K562 treated with DMSO at 1 percent for 24 hours (cell line): Measurements from ENCODE around the gene PEPD. TPM values are rescaled to one million over a fixed set of nuclear protein-coding genes. Genes with fewer than 3 reads are reported as not detected.

Experiments
- total RNA-seq: library from RNA; unstranded; fragments of 300-600 nt; gene quantifications from 2 replicates; pipeline ENCODE4 v1.2.3, GENCODE V29; 2022; ENCODE audit warnings: low read depth; ENCODE audit not compliant: insufficient read depth

The PEPD gene
- total RNA-seq = 68.1 and 69.0 TPM in 2 replicates

DNA sequence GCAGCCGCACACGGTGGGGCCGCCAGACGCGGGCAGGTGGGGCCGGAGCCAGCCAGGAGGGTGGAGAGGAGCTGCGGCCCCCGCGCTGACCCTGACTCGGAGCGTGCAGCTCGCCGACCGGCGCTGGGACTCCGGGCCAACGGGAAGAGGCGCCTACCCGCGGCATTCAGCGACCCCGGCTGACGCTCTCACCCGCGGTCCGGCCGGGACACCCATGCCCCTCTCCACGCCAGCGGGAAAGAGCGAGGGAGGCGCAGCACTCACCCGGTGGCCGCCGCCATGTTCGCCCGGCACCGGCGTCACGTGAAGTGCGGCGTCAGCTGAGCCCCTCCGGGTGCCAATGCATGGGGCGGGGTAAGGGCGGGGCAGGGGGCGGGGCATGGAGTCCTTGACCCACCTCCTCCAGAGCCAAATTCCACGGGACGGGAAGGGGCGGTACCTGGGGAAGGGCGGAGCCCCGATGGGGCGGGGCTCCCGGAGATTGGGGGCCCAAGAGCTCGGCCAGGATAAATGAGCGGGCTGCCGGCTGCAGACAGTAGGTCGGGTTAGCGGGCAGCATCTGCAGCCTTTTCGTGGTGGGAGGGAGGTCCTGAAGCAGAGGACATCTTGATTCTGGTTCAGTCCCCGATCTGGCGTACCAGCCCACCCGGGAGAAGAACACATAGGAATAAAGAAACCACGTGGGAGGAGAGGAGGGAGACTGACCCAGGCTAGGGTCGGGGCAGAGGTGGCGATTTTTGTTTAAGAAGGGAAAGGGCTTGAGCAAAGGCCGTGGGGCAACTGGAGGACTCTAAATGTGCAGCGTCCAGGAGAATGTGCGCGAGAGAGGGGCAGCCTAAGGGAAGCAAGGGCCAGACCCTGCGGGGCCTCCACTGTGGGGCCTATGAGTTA lies at the start of gene PEPD:
Gene PEPD, minus strand, starts transcription at position 312 of the 891 bp plus-strand sequence. Its CDS starts 31 bp downstream, at position 281.

DNA sequence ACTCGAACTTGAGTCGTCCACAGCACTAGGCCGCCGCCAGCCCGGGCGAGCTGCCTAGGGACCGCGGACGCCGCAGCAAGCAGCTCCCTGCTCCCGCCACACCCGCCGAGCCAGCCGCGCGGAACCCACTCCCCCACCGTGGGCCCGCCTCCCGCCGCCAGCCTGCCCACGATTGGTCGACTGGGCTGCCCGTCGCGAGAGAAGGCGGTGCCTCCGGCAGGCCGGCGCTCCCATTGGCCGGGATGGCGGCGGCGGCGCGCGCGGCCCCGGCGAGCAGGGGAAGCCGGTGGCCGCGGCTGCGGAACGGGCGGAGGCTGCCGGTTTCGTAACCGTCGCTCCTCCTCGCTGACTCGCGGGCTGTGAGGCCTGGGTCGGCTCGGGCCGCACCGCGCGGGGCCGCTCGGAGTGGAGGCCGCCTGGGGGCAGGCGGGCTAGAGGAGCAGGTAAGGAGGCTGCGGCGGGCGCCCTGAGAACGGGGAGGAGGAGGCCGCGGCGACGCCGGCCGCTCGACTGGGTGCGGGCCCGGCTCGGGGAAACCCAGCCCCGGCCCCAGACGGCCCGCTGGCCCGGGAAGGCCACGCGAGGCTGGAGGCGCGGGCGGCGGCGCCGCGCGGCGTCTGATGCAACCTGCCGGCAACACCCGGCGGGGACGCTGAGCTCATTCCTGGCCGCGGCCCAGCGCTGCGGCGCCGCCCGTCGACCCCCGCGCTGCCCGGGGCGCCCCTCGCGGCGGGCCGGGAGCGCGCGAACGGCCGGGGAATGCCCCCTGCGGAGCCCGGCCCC lies 147.9 kb downstream of the PEPD start, which contains the start of gene CEBPG:
Gene CEBPG, plus strand, starts transcription at position 257 of the 783 bp plus-strand sequence. CDS start 5,531 bp downstream, outside the sequence.

Other genes starting within 250 kb of the PEPD start
- gene CEBPA, start 219.3 kb downstream of the PEPD start, total RNA-seq = 2.0 and 3.5 TPM in 2 replicates
- gene CEBPG, start 148.1 kb downstream of the PEPD start, total RNA-seq = 37.0 and 40.8 TPM in 2 replicates
- 1.6 TPM in 1 of 2 replicates, not detected in the other for gene CHST8, start 100.2 kb upstream of the PEPD start, total RNA-seq